K562 (cell line): ENCODE data around the gene FAM234B.

Experiments used
- ATF2 ChIP-seq: sonication (generic); formaldehyde crosslinking; IDR thresholded peaks from 2 replicates; pipeline ENCODE4 v1.8.1; 2022; ENCODE audit warnings: missing genetic modification reagents
- BACH1 ChIP-seq: fragments of 200-800 bp; sonication (Bioruptor generic); IDR thresholded peaks from 2 replicates; pipeline ENCODE4 v1.6.1; 2016; ENCODE audit warnings: missing genetic modification characterization, missing compliant biosample characterization
- CTCF ChIP-seq, 3 experiments: IDR thresholded peaks in 2 of 3; conservative IDR thresholded peaks in 1 of 3; 2 replicates each; pipeline ENCODE4 v1.5.1; 2011 to 2012; ENCODE audit warnings: low read length in 3 of 3, mild to moderate bottlenecking in 3 of 3, control low read depth in 2 of 3, improper control_type of control experiment in 1 of 3, inconsistent platforms in 1 of 3, low read depth in 1 of 3, mixed read lengths in 1 of 3, moderate library complexity in 1 of 3; ENCODE audit not compliant: insufficient read depth in 2 of 3
- GABPB1 ChIP-seq: sonication (generic); formaldehyde crosslinking; IDR thresholded peaks from 2 replicates; pipeline ENCODE4 v1.8.0; 2022; ENCODE audit warnings: mild to moderate bottlenecking, missing genetic modification reagents
- KLF6 ChIP-seq: fragments of 250-450 bp; sonication (Bioruptor Pico); IDR thresholded peaks from 2 replicates; pipeline ENCODE4 v1.4.0; 2020; ENCODE audit warnings: mild to moderate bottlenecking, moderate library complexity, borderline replicate concordance
- MAFK ChIP-seq: IDR thresholded peaks from 2 replicates; pipeline ENCODE4 v1.6.1; 2011; ENCODE audit warnings: low read length, improper control_type of control experiment
- MYC ChIP-seq, 2 experiments: fragments of 250-450 bp in 1 of 2; sonication (Bioruptor Pico) in 1 of 2; IDR thresholded peaks; 2 replicates each; pipeline versions ENCODE4 v1.5.1 to v1.6.1; 2012 to 2021; ENCODE audit warnings: low read depth in 2 of 2, borderline replicate concordance in 1 of 2, improper control_type of control experiment in 1 of 2, low read length in 1 of 2, mild to moderate bottlenecking in 1 of 2, moderate library complexity in 1 of 2
- REST ChIP-seq, 2 experiments: fragments of 450-650 bp; formaldehyde crosslinking in 1 of 2; IDR thresholded peaks; 2 replicates each; pipeline versions ENCODE4 v1.4.0 to v1.6.1; 2014 to 2020; ENCODE audit warnings: mild to moderate bottlenecking in 2 of 2, borderline replicate concordance in 1 of 2, low read depth in 1 of 2
- SMARCB1 ChIP-seq: IDR thresholded peaks from 2 replicates; pipeline ENCODE4 v1.6.1; 2011; ENCODE audit warnings: improper control_type of control experiment, low read depth; ENCODE audit not compliant: insufficient read length
- ZNF12 ChIP-seq: sonication (generic); formaldehyde crosslinking; IDR thresholded peaks from 2 replicates; pipeline ENCODE4 v1.4.0; 2020; ENCODE audit warnings: mild to moderate bottlenecking, missing genetic modification reagents
- ZNF133 ChIP-seq: fragments of 250-450 bp; sonication (Bioruptor Pico); IDR thresholded peaks from 2 replicates; pipeline ENCODE4 v1.4.0; 2020; ENCODE audit warnings: mild to moderate bottlenecking
- ZNF274 ChIP-seq: IDR thresholded peaks from 2 replicates; pipeline ENCODE4 v1.6.1; 2011; ENCODE audit warnings: low read depth, mild to moderate bottlenecking, low read length, moderate library complexity, borderline replicate concordance
- ZNF280B ChIP-seq: fragments of 250-450 bp; sonication (Bioruptor Pico); IDR thresholded peaks from 2 replicates; pipeline ENCODE4 v1.5.1; 2021; ENCODE audit warnings: mild to moderate bottlenecking
- ZNF583 ChIP-seq: fragments of 250-450 bp; sonication (Bioruptor Pico); IDR thresholded peaks from 2 replicates; pipeline ENCODE4 v1.4.0; 2020

GRCh38 chr12:12995088-12995487, 49.1 kb upstream of the FAM234B start:
- TF ChIP-seq ZNF274, result no peak
- no peak for TF ChIP-seq ZNF280B (CRISPR knock-in tag)
- TF ChIP-seq MYC (IDR thresholded peaks at IDR 0.05; ENCODE audit: low read depth, low read length), result no peak
- no peak for TF ChIP-seq MYC (CRISPR knock-in tag; IDR thresholded peaks at IDR 0.05; ENCODE audit: borderline replicate concordance, low read depth)
- no peak for TF ChIP-seq CTCF (IDR thresholded peaks at IDR 0.05 in 2 of 3, conservative IDR thresholded peaks at IDR 0.05 in 1 of 3; ENCODE audit: insufficient read depth in 2 of 3, low read depth in 1 of 3, low read length in 3 of 3)
- TF ChIP-seq ATF2 (CRISPR knock-in tag), result no peak
- no peak for TF ChIP-seq BACH1 (tag)
- no peak for TF ChIP-seq MAFK
- TF ChIP-seq GABPB1 (CRISPR knock-in tag), result no peak
- TF ChIP-seq SMARCB1, result no peak
- no peak for TF ChIP-seq ZNF583
- no peak for TF ChIP-seq ZNF12 (CRISPR knock-in tag)
- no peak for TF ChIP-seq ZNF133
- no peak for TF ChIP-seq KLF6 (CRISPR knock-in tag)
- TF ChIP-seq REST (IDR thresholded peaks at IDR 0.05; ENCODE audit: borderline replicate concordance), result no peak
- TF ChIP-seq REST (CRISPR knock-in tag; IDR thresholded peaks at IDR 0.05; ENCODE audit: low read depth), result no peak
